Pancreas (tissue), 10 donors: ENCODE data around the gene ALOX5AP. TPM values are rescaled to one million over a fixed set of nuclear protein-coding genes. Genes with fewer than 3 reads are reported as not detected.
"Not testable (repeated sequence)": the region's sequence is repeated elsewhere in the genome, so short reads cannot be mapped to it uniquely, and the experiment has no call there.

Source experiments
- ATAC-seq, 4 donors: fragments of 200-7000 bp; cut with Tn5 transposase; one replicate each; pipeline versions ENCODE4 v1.8.0 to v1.9.1; 2020; ENCODE audit warnings: mild to moderate bottlenecking in 4 of 4, moderate library complexity in 4 of 4
- DNase-seq, 6 donors: peaks; one replicate each; pipeline ENCODE4 v3.0.0-alpha.2; 2020
- FAIRE-seq: peaks from 2 replicates; lab custom pipeline; 2012; peaks lifted over from hg19 to GRCh38; lab: Jason Lieb, UNC
- H3K27ac ChIP-seq, 4 donors: fragments of 200-600 bp; sonication (generic); 1 replicate in 3 of 4; 2 replicates in 1 of 4; pipeline versions ENCODE4 v1.5.0 to v1.8.0; 2020
- H3K27me3 ChIP-seq, 4 donors: fragments of 200-600 bp; one replicate each; pipeline ENCODE4 v1.8.0; 2021
- H3K36me3 ChIP-seq, 3 donors: fragments of 200-600 bp; sonication (generic) in 1 of 3; one replicate each; pipeline versions ENCODE4 v1.5.0 to v1.8.0; 2020 to 2021
- H3K4me1 ChIP-seq, 3 donors: fragments of 200-600 bp; one replicate each; pipeline ENCODE4 v1.8.0; 2021
- H3K4me3 ChIP-seq, 4 donors: fragments of 200-600 bp; sonication (generic) in 2 of 4; one replicate each; pipeline versions ENCODE4 v1.5.0 to v1.8.0; 2020 to 2021
- H3K9me3 ChIP-seq, 4 donors: fragments of 200-600 bp; one replicate each; pipeline ENCODE4 v1.8.0; 2021
- WGBS, 2 donors: extraction: QIAGEN DNeasy Blood & Tissue Kit; methylation state at CpG; one replicate each; pipeline ENCODE4 v1.1.7; 2013; 5-methylcytosine and 5-hydroxymethylcytosine counted together
- intact Hi-C, 3 donors: fragments of 100-400 bp; cut with DNase I; formaldehyde crosslinking; loops; one replicate each; pipeline versions ENCODE4 v1.11.1 to v1.14.2; 2022
- polyA plus RNA-seq, 2 donors: library from polyadenylated mRNA; stranded (reverse); fragments of 200-250 nt; gene quantifications; one replicate each; pipeline ENCODE4 v1.2.3, GENCODE V29; 2013
- total RNA-seq, 6 donors: library from RNA; stranded (reverse); fragmentation: NEBNext Ultra II Directional in 4 of 6; extraction: Animal tissue kit (Norgen Biotek cat#: 25700) in 4 of 6; gene quantifications; one replicate each; pipeline versions ENCODE4 v1.2.1 to v1.2.4, GENCODE V29; 2021 to 2023
- TF ChIP-seq, protein P1 (sequence below), 4 donors: fragments of 200-600 bp; sonication (generic) in 3 of 4; IDR thresholded peaks; one replicate each; pipeline versions ENCODE4 v1.5.0 to v1.8.0; 2021; ENCODE audit warnings: antibody characterized with exemption in 4 of 4
- donor health status: healthy with polysubstance abuse.
- donor health status: DM: no; HTN: no; CAD: no; lungs with moderate emphysema.
- donor health status: DM: no; HTN: no; CAD: no.
- donor health status: control.
- donor health status: control.
- donor health status: Bipolar disorder and iron deficiency.
- donor health status: DM: yes; HTN: yes; CAD: no.
- donor health status: DM: no; HTN: no; CAD: no.
- donor health status: DM: no; HTN: no; CAD: no.
- donor health status: DM: yes; HTN: yes; CAD: no.

The ALOX5AP gene
- total and polyA plus RNA-seq, 8 donors = 1.3 to 33.2 (median 3.6) TPM

DNA sequence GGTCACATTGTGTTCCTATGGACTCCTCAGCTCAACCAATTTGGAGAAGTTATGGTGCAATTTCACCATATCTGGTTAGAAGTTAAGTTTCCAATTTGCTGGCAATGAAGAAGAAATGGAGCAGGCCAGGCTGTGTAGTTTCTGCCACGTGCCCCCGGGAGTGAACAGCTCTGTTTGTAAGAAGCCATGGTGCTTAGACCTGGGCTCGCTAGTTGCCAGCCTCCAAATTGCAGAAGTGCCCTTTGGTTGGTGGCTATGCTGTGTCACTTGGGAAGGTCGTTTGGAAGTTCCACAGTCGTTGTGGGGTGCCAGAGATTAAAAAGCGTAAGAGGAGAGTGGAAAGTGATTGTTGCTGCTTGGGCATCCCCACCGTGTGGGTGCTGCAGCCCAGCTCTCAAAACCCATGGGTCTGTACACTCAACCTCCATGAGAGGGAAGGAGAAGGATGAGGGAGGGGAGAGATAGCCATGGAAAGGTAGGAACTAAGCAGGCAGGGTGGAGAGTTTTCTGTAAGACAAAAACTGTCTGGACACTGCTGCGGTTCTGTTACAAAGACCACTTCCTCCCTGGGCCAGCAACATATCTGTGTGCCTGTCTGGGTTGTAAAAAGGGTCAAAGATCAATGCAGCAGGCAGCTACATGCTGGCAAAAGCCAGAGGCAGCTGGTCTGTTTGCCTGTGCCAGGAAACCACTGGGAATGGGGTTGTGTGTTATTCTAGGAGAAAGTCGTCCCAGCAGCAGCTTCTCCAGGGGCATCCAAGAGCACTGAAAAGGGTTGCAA lies 10.8 kb downstream of the ALOX5AP start:
- TF ChIP-seq, protein P1, sequence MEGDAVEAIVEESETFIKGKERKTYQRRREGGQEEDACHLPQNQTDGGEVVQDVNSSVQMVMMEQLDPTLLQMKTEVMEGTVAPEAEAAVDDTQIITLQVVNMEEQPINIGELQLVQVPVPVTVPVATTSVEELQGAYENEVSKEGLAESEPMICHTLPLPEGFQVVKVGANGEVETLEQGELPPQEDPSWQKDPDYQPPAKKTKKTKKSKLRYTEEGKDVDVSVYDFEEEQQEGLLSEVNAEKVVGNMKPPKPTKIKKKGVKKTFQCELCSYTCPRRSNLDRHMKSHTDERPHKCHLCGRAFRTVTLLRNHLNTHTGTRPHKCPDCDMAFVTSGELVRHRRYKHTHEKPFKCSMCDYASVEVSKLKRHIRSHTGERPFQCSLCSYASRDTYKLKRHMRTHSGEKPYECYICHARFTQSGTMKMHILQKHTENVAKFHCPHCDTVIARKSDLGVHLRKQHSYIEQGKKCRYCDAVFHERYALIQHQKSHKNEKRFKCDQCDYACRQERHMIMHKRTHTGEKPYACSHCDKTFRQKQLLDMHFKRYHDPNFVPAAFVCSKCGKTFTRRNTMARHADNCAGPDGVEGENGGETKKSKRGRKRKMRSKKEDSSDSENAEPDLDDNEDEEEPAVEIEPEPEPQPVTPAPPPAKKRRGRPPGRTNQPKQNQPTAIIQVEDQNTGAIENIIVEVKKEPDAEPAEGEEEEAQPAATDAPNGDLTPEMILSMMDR (IDR thresholded peaks at IDR 0.05) = no peak
- DNase-seq (peak in 3 of 6 donors; percentile 13 to 43 (median 28)), ATAC-seq (peak; percentile 76 to 87 (median 80)), FAIRE-seq (no peak)
- Histone ChIP-seq H3K4me1 (peaks cover 0 to 14% (median 0%) of the 10 kb centered on the region in 3 donors), H3K27ac (no peak overlapping the region), H3K36me3 (no peaks in the 10 kb centered on the region), H3K4me3 (no peak overlapping the region), H3K27me3 (no peaks in the 10 kb centered on the region), H3K9me3 (no peaks in the 10 kb centered on the region)
- WGBS, 2 donors = 20 to 34% methylated on average over 9 of the region's 9 CpGs
- intact Hi-C loops = no loop called here

DNA sequence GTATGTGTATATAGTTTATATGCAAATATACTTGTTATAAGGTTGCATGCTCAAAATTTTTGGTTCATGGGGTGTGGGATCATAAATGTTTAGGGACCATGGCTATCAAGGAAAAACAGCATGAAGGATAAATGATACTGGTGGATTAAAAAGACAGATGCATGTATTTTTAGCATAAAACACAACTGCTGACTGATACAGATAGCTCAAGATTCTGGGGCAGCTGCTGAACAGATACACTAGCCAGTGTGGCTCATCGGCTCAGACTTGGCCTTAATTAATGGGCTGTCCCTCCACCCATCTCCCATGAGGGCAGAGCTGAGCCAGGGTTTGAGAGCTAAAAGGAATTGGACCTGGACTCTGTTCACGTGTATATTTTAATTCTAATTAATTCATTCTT lies 11.4 kb downstream of the ALOX5AP start:
- TF ChIP-seq, protein P1 (IDR thresholded peaks at IDR 0.05) = no peak
- Histone ChIP-seq H3K27me3 (no peaks in the 10 kb centered on the region), H3K4me3 (no peak overlapping the region), H3K27ac (no peak overlapping the region), H3K36me3 (no peaks in the 10 kb centered on the region), H3K4me1 (peaks cover 0 to 14% (median 0%) of the 10 kb centered on the region in 3 donors), H3K9me3 (no peaks in the 10 kb centered on the region)
- ATAC-seq = no peak
- FAIRE-seq = no peak
- intact Hi-C loops = no loop called here
- WGBS, 2 donors = 59 to 66% methylated on average over 2 of the region's 2 CpGs
- no peak for DNase-seq

DNA sequence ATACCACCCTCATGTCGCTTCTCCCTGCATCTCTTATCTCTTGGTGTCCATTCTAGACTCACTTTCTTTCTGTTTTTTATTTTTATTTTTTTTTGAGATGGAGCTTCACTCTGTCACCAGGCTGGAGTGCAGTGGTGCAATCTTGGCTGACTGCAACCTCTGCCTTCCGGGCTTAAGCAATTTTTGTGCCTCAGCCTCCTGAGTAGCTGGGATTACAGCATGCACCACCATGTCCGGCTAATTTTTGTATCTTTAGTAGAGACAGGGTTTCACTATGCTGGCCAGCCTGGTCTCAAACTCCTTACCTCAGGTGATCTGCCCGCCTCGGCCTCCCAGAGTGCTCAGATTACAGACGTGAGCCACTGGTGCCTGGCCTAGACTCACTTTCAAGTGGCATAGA lies 12.5 kb downstream of the ALOX5AP start:
- WGBS, 2 donors = 93 to 95% methylated on average over 6 of the region's 6 CpGs
- FAIRE-seq, ATAC-seq: not testable (repeated sequence)

DNA sequence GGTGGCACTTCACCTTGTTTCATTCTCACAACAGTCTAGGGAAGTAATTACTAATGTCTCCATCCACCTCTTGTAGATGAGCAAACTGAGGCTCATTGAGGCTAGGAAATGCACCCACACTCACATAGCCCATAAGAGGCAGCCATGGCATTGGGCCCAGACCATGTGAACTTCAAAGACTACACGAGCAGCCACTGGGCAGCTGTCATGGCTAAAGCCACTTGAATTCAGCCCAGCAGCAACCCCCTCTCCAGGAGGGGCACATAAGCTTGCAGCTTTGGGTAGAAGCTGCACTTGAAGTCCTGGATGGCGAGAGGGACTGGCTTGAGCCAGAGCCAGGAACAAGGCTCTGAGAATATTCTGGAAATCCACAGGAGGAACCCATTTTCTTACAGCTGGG lies 13.4 kb downstream of the ALOX5AP start:
- H3K36me3 ChIP-seq = no peaks in the 10 kb centered on the region
- TF ChIP-seq, protein P1 (IDR thresholded peaks at IDR 0.05) = no peak
- intact Hi-C loops = no loop called here
- DNase-seq = no peak
- no peak for ATAC-seq
- no peak for FAIRE-seq
- H3K4me1 ChIP-seq = peaks cover 0 to 14% (median 3%) of the 10 kb centered on the region in 3 donors
- H3K4me3 ChIP-seq = no peak overlapping the region
- no peaks in the 10 kb centered on the region for H3K9me3 ChIP-seq
- no peak overlapping the region for H3K27ac ChIP-seq
- H3K27me3 ChIP-seq = no peaks in the 10 kb centered on the region
- whole genome bisulfite sequencing, 2 donors = 73 to 87% methylated on average over 2 of the region's 2 CpGs

More for the DNA sequence above, 12.5 kb downstream of the ALOX5AP start:
- H3K27ac ChIP-seq, DNase-seq, intact Hi-C loops, H3K27me3 ChIP-seq, H3K4me3 ChIP-seq, H3K9me3 ChIP-seq, H3K36me3 ChIP-seq: not testable (repeated sequence)
- H3K4me1 ChIP-seq = peaks cover 0 to 14% (median 2%) of the 10 kb centered on the region in 3 donors

DNA sequence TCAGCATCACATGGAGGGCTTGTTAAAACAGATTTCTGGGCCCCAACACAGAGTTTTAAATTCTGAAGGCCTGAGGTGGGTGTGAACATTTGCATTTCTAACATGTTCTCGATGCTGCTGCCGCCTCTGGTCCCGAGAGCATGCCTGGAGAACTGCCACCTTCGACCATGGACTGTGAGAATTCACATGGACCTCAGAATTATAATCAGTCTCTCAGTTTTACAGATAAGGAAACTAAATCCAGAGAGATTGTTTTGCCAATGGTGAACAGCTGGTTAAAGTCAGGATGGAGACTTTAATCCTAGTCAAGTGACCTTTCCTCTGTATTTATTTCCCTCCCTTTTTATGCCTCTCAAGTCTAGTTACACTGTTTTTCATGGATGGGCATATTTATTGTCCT lies 14.7 kb downstream of the ALOX5AP start:
- 33 to 55% methylated on average over 4 of the region's 4 CpGs for WGBS, 2 donors
- intact Hi-C loops = no loop called here
- no peaks in the 10 kb centered on the region for H3K9me3 ChIP-seq
- FAIRE-seq (no peak), ATAC-seq (no peak), DNase-seq (no peak)
- no peaks in the 10 kb centered on the region for H3K27me3 ChIP-seq
- TF ChIP-seq, protein P1 (IDR thresholded peaks at IDR 0.05) = no peak
- peaks cover 0 to 14% (median 3%) of the 10 kb centered on the region in 3 donors for H3K4me1 ChIP-seq
- H3K4me3 ChIP-seq = no peak overlapping the region
- no peak overlapping the region for H3K27ac ChIP-seq
- no peaks in the 10 kb centered on the region for H3K36me3 ChIP-seq
